ENCODE results near the gene LORICRIN.

The LORICRIN gene

GRCh38 chr1:153251087-153251486 lies 8.4 kb upstream of the LORICRIN start:
- TF ChIP-seq, protein P1, sequence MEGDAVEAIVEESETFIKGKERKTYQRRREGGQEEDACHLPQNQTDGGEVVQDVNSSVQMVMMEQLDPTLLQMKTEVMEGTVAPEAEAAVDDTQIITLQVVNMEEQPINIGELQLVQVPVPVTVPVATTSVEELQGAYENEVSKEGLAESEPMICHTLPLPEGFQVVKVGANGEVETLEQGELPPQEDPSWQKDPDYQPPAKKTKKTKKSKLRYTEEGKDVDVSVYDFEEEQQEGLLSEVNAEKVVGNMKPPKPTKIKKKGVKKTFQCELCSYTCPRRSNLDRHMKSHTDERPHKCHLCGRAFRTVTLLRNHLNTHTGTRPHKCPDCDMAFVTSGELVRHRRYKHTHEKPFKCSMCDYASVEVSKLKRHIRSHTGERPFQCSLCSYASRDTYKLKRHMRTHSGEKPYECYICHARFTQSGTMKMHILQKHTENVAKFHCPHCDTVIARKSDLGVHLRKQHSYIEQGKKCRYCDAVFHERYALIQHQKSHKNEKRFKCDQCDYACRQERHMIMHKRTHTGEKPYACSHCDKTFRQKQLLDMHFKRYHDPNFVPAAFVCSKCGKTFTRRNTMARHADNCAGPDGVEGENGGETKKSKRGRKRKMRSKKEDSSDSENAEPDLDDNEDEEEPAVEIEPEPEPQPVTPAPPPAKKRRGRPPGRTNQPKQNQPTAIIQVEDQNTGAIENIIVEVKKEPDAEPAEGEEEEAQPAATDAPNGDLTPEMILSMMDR (IDR thresholded peaks at IDR 0.05): no peak

DNA sequence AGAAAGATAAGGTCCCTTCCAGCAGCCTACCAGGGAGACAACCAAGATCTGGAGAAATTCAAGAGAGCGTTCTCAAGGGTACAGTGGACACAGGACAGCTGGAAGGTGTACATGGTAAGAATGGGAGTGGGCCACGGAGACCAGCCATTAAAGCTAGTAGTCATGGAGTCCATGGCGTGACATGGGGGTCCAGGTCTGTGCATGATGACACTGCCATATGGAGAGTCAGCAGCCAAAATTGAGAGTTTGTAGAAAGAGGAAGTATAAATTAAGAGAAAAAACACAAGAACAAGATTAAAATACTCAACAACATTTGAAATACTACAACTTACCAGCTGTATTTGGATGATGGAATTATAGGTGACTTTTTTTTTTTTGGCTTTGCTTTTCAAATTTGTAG lies 7.9 kb upstream of the LORICRIN start:
- TF ChIP-seq, protein P1 (IDR thresholded peaks at IDR 0.05): no peak

DNA sequence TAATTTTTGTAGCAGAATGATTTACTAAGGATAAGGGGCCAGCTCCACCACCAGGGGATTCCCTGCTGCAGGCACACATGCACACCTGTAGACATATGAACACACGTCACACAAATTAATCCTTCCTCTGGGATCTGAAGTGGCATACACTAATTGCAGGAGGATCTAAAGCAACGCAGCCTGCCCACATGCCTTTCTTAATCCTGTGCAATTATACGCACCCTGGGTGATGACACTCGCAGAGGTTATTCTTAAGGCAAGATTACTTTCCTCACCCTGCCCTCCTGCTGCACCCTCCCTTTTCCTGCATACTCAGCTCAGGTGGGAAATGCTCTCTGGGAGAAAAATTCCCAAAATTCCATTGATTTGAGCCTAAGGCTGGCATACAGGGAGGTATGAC lies 7.5 kb upstream of the LORICRIN start:
- TF ChIP-seq, protein P1 (IDR thresholded peaks at IDR 0.05): no peak

- TF ChIP-seq, protein P1 (IDR thresholded peaks at IDR 0.05): no peak
Measured at GRCh38 chr1:153253076-153253475, 6.4 kb upstream of the LORICRIN start.

- TF ChIP-seq, protein P1 (IDR thresholded peaks at IDR 0.05): no peak
Measured at GRCh38 chr1:153253693-153254092, 5.8 kb upstream of the LORICRIN start.

- TF ChIP-seq, protein P1 (IDR thresholded peaks at IDR 0.05): no peak
Measured at GRCh38 chr1:153260585-153261280, 1.2 kb downstream of the LORICRIN start.

DNA sequence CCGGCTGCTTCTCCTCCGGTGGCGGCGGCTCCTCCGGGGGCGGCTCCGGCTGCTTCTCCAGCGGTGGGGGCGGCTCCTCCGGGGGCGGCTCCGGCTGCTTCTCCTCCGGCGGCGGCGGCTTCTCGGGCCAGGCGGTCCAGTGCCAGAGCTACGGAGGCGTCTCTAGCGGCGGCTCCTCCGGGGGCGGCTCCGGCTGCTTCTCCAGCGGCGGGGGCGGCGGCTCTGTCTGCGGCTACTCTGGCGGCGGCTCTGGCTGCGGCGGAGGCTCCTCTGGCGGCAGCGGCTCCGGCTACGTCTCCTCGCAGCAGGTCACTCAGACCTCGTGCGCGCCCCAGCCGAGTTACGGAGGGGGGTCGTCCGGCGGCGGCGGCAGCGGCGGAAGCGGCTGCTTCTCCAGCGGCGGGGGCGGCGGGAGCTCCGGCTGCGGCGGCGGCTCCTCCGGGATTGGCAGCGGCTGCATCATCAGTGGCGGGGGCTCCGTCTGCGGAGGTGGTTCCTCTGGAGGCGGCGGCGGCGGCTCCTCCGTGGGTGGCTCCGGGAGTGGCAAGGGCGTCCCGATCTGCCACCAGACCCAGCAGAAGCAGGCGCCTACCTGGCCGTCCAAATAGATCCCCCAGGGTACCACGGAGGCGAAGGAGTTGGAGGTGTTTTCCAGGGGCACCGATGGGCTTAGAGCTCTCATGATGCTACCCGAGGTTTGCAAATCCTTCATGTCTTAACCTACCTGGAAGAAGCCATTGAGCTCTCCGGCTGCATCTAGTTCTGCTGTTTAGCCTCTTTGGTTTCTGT lies 2.0 kb downstream of the LORICRIN start:
- TF ChIP-seq, protein P1 (IDR thresholded peaks at IDR 0.05): no peak

Data from LNCAP (cell line).